Trophoblast cell (in vitro differentiated cells and primary cell): ENCODE data around the gene MOSPD3.
A peak's percentile ranks its signal among the peaks of the same experiment; 100 is the strongest.

Source experiments
- DNase-seq, 2 donors: peaks; one replicate each; pipeline ENCODE4 v3.0.0-alpha.2; 2016
- H2AFZ ChIP-seq: 2 replicates; pipeline ENCODE4 v1.6.1; 2013; ENCODE audit warnings: low read length, moderate library complexity, mild to moderate bottlenecking; ENCODE audit not compliant: insufficient read depth, poor library complexity
- H2AK5ac ChIP-seq: 2 replicates; pipeline ENCODE4 v1.6.1; 2013; ENCODE audit warnings: mild to moderate bottlenecking, low read length
- H2BK120ac ChIP-seq: 2 replicates; pipeline ENCODE4 v1.6.1; 2013; ENCODE audit warnings: low read length, mild to moderate bottlenecking, moderate library complexity; ENCODE audit not compliant: insufficient read depth, poor library complexity
- H2BK12ac ChIP-seq: 2 replicates; pipeline ENCODE4 v1.6.1; 2013; ENCODE audit warnings: mild to moderate bottlenecking, low read length, moderate library complexity
- H2BK5ac ChIP-seq: 2 replicates; pipeline ENCODE4 v1.6.1; 2013; ENCODE audit warnings: low read length, low read depth, moderate library complexity, mild to moderate bottlenecking; ENCODE audit not compliant: poor library complexity
- H3K14ac ChIP-seq: 2 replicates; pipeline ENCODE4 v1.6.1; 2013; ENCODE audit warnings: mild to moderate bottlenecking, low read length
- H3K18ac ChIP-seq: 2 replicates; pipeline ENCODE4 v1.6.1; 2013; ENCODE audit warnings: mild to moderate bottlenecking, low read length
- H3K23ac ChIP-seq: 2 replicates; pipeline ENCODE4 v1.6.1; 2013; ENCODE audit warnings: low read length
- H3K27ac ChIP-seq: 2 replicates; pipeline ENCODE4 v1.5.1; 2013; ENCODE audit warnings: low read depth, mild to moderate bottlenecking, inconsistent platforms, low read length, moderate library complexity
- H3K27me3 ChIP-seq: 2 replicates; pipeline ENCODE4 v1.6.1; 2013; ENCODE audit warnings: inconsistent platforms, mild to moderate bottlenecking, low read length, moderate library complexity; ENCODE audit not compliant: insufficient read depth
- H3K36me3 ChIP-seq, 2 experiments: 1 replicate in 1 of 2; 2 replicates in 1 of 2; pipeline ENCODE4 v1.6.1; 2013; ENCODE audit warnings: low read length in 2 of 2, mild to moderate bottlenecking in 2 of 2, moderate library complexity in 1 of 2; ENCODE audit not compliant: insufficient read depth in 2 of 2, control insufficient read depth in 1 of 2
- H3K4ac ChIP-seq: 2 replicates; pipeline ENCODE4 v1.6.1; 2013; ENCODE audit warnings: low read depth, mild to moderate bottlenecking, low read length, moderate library complexity
- H3K4me1 ChIP-seq, 2 experiments: 1 replicate in 1 of 2; 2 replicates in 1 of 2; pipeline ENCODE4 v1.6.1; 2013; ENCODE audit warnings: low read length in 2 of 2, mild to moderate bottlenecking in 2 of 2, moderate library complexity in 1 of 2; ENCODE audit not compliant: insufficient read depth in 2 of 2, control insufficient read depth in 1 of 2
- H3K4me2 ChIP-seq: 2 replicates; pipeline ENCODE4 v1.6.1; 2013; ENCODE audit warnings: inconsistent platforms, mild to moderate bottlenecking, low read length, moderate library complexity
- H3K4me3 ChIP-seq: 2 replicates; pipeline ENCODE4 v1.5.1; 2013; ENCODE audit warnings: mild to moderate bottlenecking, low read depth, low read length, inconsistent platforms
- H3K79me1 ChIP-seq: one replicate; pipeline ENCODE4 v1.6.1; 2013; ENCODE audit warnings: low read length
- H3K79me2 ChIP-seq: 2 replicates; pipeline ENCODE4 v1.6.1; 2013; ENCODE audit warnings: low read length, mild to moderate bottlenecking; ENCODE audit not compliant: control insufficient read depth, insufficient read depth, poor library complexity
- H3K9ac ChIP-seq: 2 replicates; pipeline ENCODE4 v1.6.1; 2013; ENCODE audit warnings: mild to moderate bottlenecking, low read length
- H3K9me3 ChIP-seq: 2 replicates; pipeline ENCODE4 v1.6.1; 2013; ENCODE audit warnings: low read depth, mild to moderate bottlenecking, control low read depth, inconsistent platforms, low read length; ENCODE audit not compliant: insufficient read depth
- H4K12ac ChIP-seq: 2 replicates; pipeline ENCODE4 v1.6.1; 2013; ENCODE audit warnings: low read depth, mild to moderate bottlenecking, low read length, moderate library complexity
- H4K8ac ChIP-seq: 2 replicates; pipeline ENCODE4 v1.6.1; 2013; ENCODE audit warnings: low read depth, mild to moderate bottlenecking, low read length, moderate library complexity
- H4K91ac ChIP-seq: one replicate; pipeline ENCODE4 v1.6.1; 2013; ENCODE audit warnings: low read depth, mild to moderate bottlenecking, low read length, moderate library complexity
- WGBS: extraction: QIAGEN DNeasy Blood & Tissue Kit; methylation state at CpG from one replicate; pipeline ENCODE4 v1.1.7; 2013; ENCODE audit warnings: missing lambda C conversion rate; ENCODE audit not compliant: insufficient read length, insufficient coverage; ENCODE audit errors: extremely low coverage; 5-methylcytosine and 5-hydroxymethylcytosine counted together

The MOSPD3 gene

GRCh38 chr7:100590077-100590737, 22.1 kb upstream of the MOSPD3 start:
- Histone ChIP-seq H3K23ac (no peak overlapping the region), H4K8ac (no peak overlapping the region), H2BK5ac (no peak overlapping the region), H3K4me3 (no peak overlapping the region), H2BK120ac (no peak overlapping the region), H3K9ac (peak overlapping the region; percentile 21), H3K79me2 (peaks cover 2% of the 10 kb centered on the region), H3K4ac (no peak overlapping the region), H3K9me3 (no peaks in the 10 kb centered on the region), H3K4me2 (no peak overlapping the region), H2BK12ac (no peak overlapping the region), H3K4me1 (peaks cover 0 to 2% of the 10 kb centered on the region in 2 experiments), H3K14ac (no peak overlapping the region), H3K27ac (no peak overlapping the region), H3K79me1 (peaks cover 11% of the 10 kb centered on the region), H4K12ac (no peak overlapping the region), H3K27me3 (no peaks in the 10 kb centered on the region), H3K18ac (no peak overlapping the region), H3K36me3 (no peaks in the 10 kb centered on the region), H2AFZ (no peak overlapping the region), H4K91ac (no peak overlapping the region), H2AK5ac (no peak overlapping the region)
- DNase-seq = no peak
- no CpG with 5 or more reads among the region's 20 CpGs for WGBS

- no peak overlapping the region for H3K4me2 ChIP-seq
- no peak overlapping the region for H3K4me3 ChIP-seq
- no peak overlapping the region for H4K8ac ChIP-seq
- H3K27me3 ChIP-seq = no peaks in the 10 kb centered on the region
- H3K9me3 ChIP-seq = no peaks in the 10 kb centered on the region
- H3K9ac ChIP-seq = no peak overlapping the region
- WGBS = no CpG with 5 or more reads among the region's 17 CpGs
- no peak overlapping the region for H3K4ac ChIP-seq
- no peaks in the 10 kb centered on the region for H3K79me2 ChIP-seq
- H4K91ac ChIP-seq = no peak overlapping the region
- no peak overlapping the region for H2BK120ac ChIP-seq
- no peak overlapping the region for H2AFZ ChIP-seq
- no peak for DNase-seq
- H2AK5ac ChIP-seq = no peak overlapping the region
- no peak overlapping the region for H3K23ac ChIP-seq
- no peaks in the 10 kb centered on the region for H3K36me3 ChIP-seq
- no peak overlapping the region for H2BK5ac ChIP-seq
- peaks cover 0 to 2% of the 10 kb centered on the region in 2 experiments for H3K4me1 ChIP-seq
- H3K14ac ChIP-seq = no peak overlapping the region
- H4K12ac ChIP-seq = no peak overlapping the region
- H3K27ac ChIP-seq = no peak overlapping the region
- H3K79me1 ChIP-seq = peaks cover 3% of the 10 kb centered on the region
- H3K18ac ChIP-seq = no peak overlapping the region
- H2BK12ac ChIP-seq = no peak overlapping the region
These were observed 20.7 kb upstream of the MOSPD3 start for GRCh38 chr7:100591596-100591995.

- Histone ChIP-seq H3K14ac (no peak overlapping the region), H2BK120ac (no peak overlapping the region), H2BK5ac (no peak overlapping the region), H3K4me1 (no peaks in the 10 kb centered on the region), H2AFZ (no peak overlapping the region), H3K4me2 (no peak overlapping the region), H3K36me3 (no peaks in the 10 kb centered on the region), H2BK12ac (no peak overlapping the region), H3K9ac (no peak overlapping the region), H3K4ac (no peak overlapping the region), H3K27me3 (no peaks in the 10 kb centered on the region), H3K79me1 (no peaks in the 10 kb centered on the region), H4K8ac (no peak overlapping the region), H2AK5ac (no peak overlapping the region), H4K91ac (no peak overlapping the region), H3K23ac (no peak overlapping the region), H4K12ac (no peak overlapping the region), H3K4me3 (no peak overlapping the region), H3K18ac (no peak overlapping the region), H3K79me2 (no peaks in the 10 kb centered on the region), H3K9me3 (no peaks in the 10 kb centered on the region), H3K27ac (no peak overlapping the region)
- no peak for DNase-seq
- WGBS = no CpG with 5 or more reads among the region's 7 CpGs
These were observed 17.2 kb upstream of the MOSPD3 start for GRCh38 chr7:100595188-100595587.

- Histone ChIP-seq H3K4ac (no peak overlapping the region), H4K91ac (no peak overlapping the region), H3K36me3 (no peaks in the 10 kb centered on the region), H2AFZ (no peak overlapping the region), H3K14ac (no peak overlapping the region), H3K4me3 (no peak overlapping the region), H4K8ac (no peak overlapping the region), H3K9ac (no peak overlapping the region), H2AK5ac (no peak overlapping the region), H3K4me2 (no peak overlapping the region), H3K27ac (no peak overlapping the region), H2BK5ac (no peak overlapping the region), H3K18ac (no peak overlapping the region), H3K79me2 (no peaks in the 10 kb centered on the region), H3K9me3 (no peaks in the 10 kb centered on the region), H3K27me3 (no peaks in the 10 kb centered on the region), H2BK120ac (no peak overlapping the region), H3K23ac (no peak overlapping the region), H2BK12ac (no peak overlapping the region), H3K4me1 (peaks cover 9 to 17% of the 10 kb centered on the region in 2 experiments), H4K12ac (no peak overlapping the region), H3K79me1 (peaks cover 7% of the 10 kb centered on the region)
- no CpG with 5 or more reads among the region's 4 CpGs for WGBS
- DNase-seq = no peak
These were observed 13.9 kb upstream of the MOSPD3 start for GRCh38 chr7:100598425-100598824.
